Esophagus squamous epithelium (tissue), 5 donors: ENCODE data around the gene RNASE13. TPM values are rescaled to one million over a fixed set of nuclear protein-coding genes. Genes with fewer than 3 reads are reported as not detected.
"Not testable (repeated sequence)": the region's sequence is repeated elsewhere in the genome, so short reads cannot be mapped to it uniquely, and the experiment has no call there.

Source experiments
- DNase-seq: peaks from one replicate; lab custom pipeline; 2025; lab: John Stamatoyannopoulos, UW
- H3K27ac ChIP-seq, 4 donors: fragments of 200-600 bp; sonication (generic); one replicate each; pipeline ENCODE4 v1.5.1; 2016 to 2019; ENCODE audit warnings: mild to moderate bottlenecking in 1 of 4
- H3K27me3 ChIP-seq, 4 donors: fragments of 200-600 bp; sonication (generic); 1 replicate in 3 of 4; 2 replicates in 1 of 4; pipeline versions ENCODE4 v1.5.1 to v1.6.0; 2017 to 2021; ENCODE audit warnings: antibody characterized with exemption in 1 of 4
- H3K36me3 ChIP-seq, 3 donors: fragments of 200-600 bp; sonication (generic); one replicate each; pipeline ENCODE4 v1.5.1; 2016 to 2019
- H3K4me1 ChIP-seq, 3 donors: fragments of 200-600 bp; sonication (generic); one replicate each; pipeline ENCODE4 v1.5.1; 2017 to 2019
- H3K4me3 ChIP-seq, 4 donors: fragments of 200-600 bp; sonication (generic); 1 replicate in 3 of 4; 2 replicates in 1 of 4; pipeline ENCODE4 v1.5.1; 2016 to 2019; ENCODE audit warnings: mild to moderate bottlenecking in 2 of 4, moderate library complexity in 1 of 4
- H3K9me3 ChIP-seq, 3 donors: fragments of 200-600 bp; sonication (generic); one replicate each; pipeline ENCODE4 v1.5.1; 2016 to 2019
- POLR2A ChIP-seq, 4 donors: fragments of 450-650 bp; IDR thresholded peaks; one replicate each; pipeline ENCODE4 v1.6.1; 2017; ENCODE audit warnings: antibody characterized with exemption in 4 of 4, mild to moderate bottlenecking in 4 of 4, moderate library complexity in 3 of 4
- WGBS, 2 donors: methylation state at CpG; one replicate each; pipeline ENCODE4 v1.1.5; 2018; 5-methylcytosine and 5-hydroxymethylcytosine counted together
- intact Hi-C: fragments of 100-400 bp; cut with DNase I; formaldehyde crosslinking; loops from one replicate; pipeline ENCODE4 v1.15.0; 2022
- total RNA-seq, 4 donors: library from RNA; depleted of rRNA; stranded (reverse); fragments of >200 nt; gene quantifications; one replicate each; pipeline ENCODE4 v1.1.0, GENCODE V29; 2016
- TF ChIP-seq, protein P1 (sequence below), 6 experiments: fragments of 450-650 bp in 4 of 6; fragments of 200-600 bp in 2 of 6; sonication (generic) in 2 of 6; IDR thresholded peaks; one replicate each; pipeline ENCODE4 v1.5.1; 2016 to 2019; ENCODE audit warnings: antibody characterized with exemption in 6 of 6, mild to moderate bottlenecking in 4 of 6, moderate library complexity in 4 of 6
- donor health status: DM: yes; HTN: yes; CAD: no.

The RNASE13 gene
- total RNA-seq, 4 donors from 2014 or later = not detected

- H3K27me3 ChIP-seq = no peaks in the 10 kb centered on the region
- H3K4me1 ChIP-seq = peaks cover 26 to 59% (median 29%) of the 10 kb centered on the region in 3 donors
- DNase-seq = peak; percentile 68
- peak in 1 of 4 donors; percentile 73 for TF ChIP-seq POLR2A (IDR thresholded peaks at IDR 0.05)
- TF ChIP-seq, protein P1, sequence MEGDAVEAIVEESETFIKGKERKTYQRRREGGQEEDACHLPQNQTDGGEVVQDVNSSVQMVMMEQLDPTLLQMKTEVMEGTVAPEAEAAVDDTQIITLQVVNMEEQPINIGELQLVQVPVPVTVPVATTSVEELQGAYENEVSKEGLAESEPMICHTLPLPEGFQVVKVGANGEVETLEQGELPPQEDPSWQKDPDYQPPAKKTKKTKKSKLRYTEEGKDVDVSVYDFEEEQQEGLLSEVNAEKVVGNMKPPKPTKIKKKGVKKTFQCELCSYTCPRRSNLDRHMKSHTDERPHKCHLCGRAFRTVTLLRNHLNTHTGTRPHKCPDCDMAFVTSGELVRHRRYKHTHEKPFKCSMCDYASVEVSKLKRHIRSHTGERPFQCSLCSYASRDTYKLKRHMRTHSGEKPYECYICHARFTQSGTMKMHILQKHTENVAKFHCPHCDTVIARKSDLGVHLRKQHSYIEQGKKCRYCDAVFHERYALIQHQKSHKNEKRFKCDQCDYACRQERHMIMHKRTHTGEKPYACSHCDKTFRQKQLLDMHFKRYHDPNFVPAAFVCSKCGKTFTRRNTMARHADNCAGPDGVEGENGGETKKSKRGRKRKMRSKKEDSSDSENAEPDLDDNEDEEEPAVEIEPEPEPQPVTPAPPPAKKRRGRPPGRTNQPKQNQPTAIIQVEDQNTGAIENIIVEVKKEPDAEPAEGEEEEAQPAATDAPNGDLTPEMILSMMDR (IDR thresholded peaks at IDR 0.05) = peak in 3 of 6 experiments; percentile 5 to 48 (median 30)
- peak within 1 kb of the TSS; percentile 77 to 92 (median 92) for H3K27ac ChIP-seq
- no peaks in the 10 kb centered on the region for H3K9me3 ChIP-seq
- 0% methylated on average over 10 to 12 of the region's 42 CpGs for WGBS, 2 donors
- intact Hi-C loops = no loop called here
- peaks cover 6 to 37% (median 29%) of the 10 kb centered on the region in 3 donors for H3K36me3 ChIP-seq
- peak within 1 kb of the TSS; percentile 62 to 83 (median 77) for H3K4me3 ChIP-seq
These were observed 44.6 kb downstream of the RNASE13 start, which contains the start of gene METTL17 for GRCh38 chr14:20989787-20990600. Gene METTL17 (plus strand): TSS chr14:20989980. CDS start chr14:20990003, 23 bp downstream.

- 0 to 1% methylated on average over 11 of the region's 11 CpGs for WGBS, 2 donors
- intact Hi-C loops = no loop called here
- H3K9me3 ChIP-seq = no peaks in the 10 kb centered on the region
These were observed 45.2 kb downstream of the RNASE13 start for GRCh38 chr14:20989471-20989786.

DNA sequence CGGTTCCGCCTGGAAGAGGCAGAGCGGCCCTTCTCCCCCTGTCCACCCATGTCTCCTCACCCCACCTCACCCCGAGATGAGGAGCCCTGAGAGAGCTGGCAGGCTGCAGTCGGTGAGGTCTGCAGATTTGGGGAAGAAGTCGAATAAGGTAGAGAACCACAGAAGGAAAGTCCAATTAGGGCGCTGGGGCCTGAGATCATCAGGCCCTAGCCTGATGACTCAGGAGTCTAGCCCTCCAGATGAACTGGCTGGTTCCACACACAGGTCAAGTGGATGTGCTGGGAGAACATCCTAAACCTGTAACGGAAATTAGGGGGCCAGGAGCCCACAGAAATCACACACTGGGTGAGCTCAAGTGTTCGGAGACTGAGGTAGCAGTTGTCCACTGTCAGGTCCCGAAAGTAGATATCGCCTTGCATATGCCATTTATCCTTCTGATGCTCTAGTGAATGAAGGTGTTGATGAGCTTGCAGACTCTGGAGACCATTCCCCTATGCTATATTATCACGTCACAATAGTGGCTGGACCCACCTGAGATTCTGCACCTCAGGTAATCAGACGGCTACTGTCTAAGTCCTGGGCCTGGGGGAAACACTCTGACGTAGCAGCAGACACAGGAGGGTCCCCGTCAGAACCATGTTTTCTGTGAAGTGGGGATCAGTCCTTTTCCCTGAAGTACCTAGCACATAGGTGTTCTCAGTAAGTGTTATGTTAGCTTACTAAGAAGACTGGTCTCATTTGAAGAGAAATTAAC lies 45.7 kb downstream of the RNASE13 start:
- H3K4me1 ChIP-seq = peaks cover 26 to 59% (median 29%) of the 10 kb centered on the region in 3 donors
- H3K27me3 ChIP-seq = no peaks in the 10 kb centered on the region
- no peak for TF ChIP-seq POLR2A (IDR thresholded peaks at IDR 0.05)
- TF ChIP-seq, protein P1 (IDR thresholded peaks at IDR 0.05) = no peak
- H3K27ac ChIP-seq = peak overlapping the region; percentile 77 to 92 (median 92)
- H3K36me3 ChIP-seq = peaks cover 0 to 26% (median 18%) of the 10 kb centered on the region in 3 donors
- H3K9me3 ChIP-seq = no peaks in the 10 kb centered on the region
- peak overlapping the region; percentile 62 to 83 (median 77) for H3K4me3 ChIP-seq
- intact Hi-C loops = no loop called here
- no peak for DNase-seq
- WGBS, 2 donors = 78 to 90% methylated on average over 11 to 12 of the region's 15 CpGs

More at GRCh38 chr14:20989471-20989786, 45.2 kb downstream of the RNASE13 start:
- DNase-seq = no peak
- TF ChIP-seq, protein P1 (IDR thresholded peaks at IDR 0.05) = no peak
- TF ChIP-seq POLR2A (IDR thresholded peaks at IDR 0.05) = no peak
- H3K4me1 ChIP-seq = peaks cover 26 to 59% (median 29%) of the 10 kb centered on the region in 3 donors
- peak overlapping the region; percentile 62 to 83 (median 77) for H3K4me3 ChIP-seq
- H3K36me3 ChIP-seq = peaks cover 0 to 31% (median 24%) of the 10 kb centered on the region in 3 donors
- peak overlapping the region; percentile 77 to 92 (median 92) for H3K27ac ChIP-seq
- H3K27me3 ChIP-seq = no peaks in the 10 kb centered on the region

DNA sequence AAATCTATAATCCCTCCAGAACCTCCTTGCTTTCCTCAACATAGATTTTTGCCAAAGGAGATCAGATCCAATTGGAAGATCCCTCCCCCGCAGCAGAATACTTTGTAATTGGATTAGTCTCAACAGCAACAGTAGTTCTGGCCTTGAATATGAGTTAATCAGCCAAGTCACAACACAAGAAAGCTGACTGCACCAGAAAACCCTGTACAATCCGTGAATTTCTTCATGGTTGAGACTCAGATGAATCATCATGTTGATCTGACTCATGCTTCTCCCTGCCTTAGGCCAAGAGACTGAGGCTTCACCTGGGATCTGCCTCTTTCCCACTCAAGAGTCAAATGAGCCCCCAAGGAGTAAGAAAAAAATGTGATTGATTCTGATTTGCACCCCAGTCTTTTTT lies 47.8 kb downstream of the RNASE13 start:
- intact Hi-C loops = no loop called here
- 0 to 21% methylated on average over 1 to 2 of the region's 2 CpGs for WGBS, 2 donors
- Histone ChIP-seq H3K4me1 (peaks cover 26 to 53% (median 27%) of the 10 kb centered on the region in 3 donors), H3K27ac (peak overlapping the region; percentile 65 to 83 (median 73)), H3K36me3 (peaks cover 0 to 5% (median 0%) of the 10 kb centered on the region in 3 donors), H3K9me3 (no peaks in the 10 kb centered on the region), H3K27me3 (no peaks in the 10 kb centered on the region), H3K4me3 (no peak overlapping the region)
- no peak for TF ChIP-seq POLR2A (IDR thresholded peaks at IDR 0.05)
- TF ChIP-seq, protein P1 (IDR thresholded peaks at IDR 0.05) = no peak
- DNase-seq = no peak

GRCh38 chr14:20985650-20986049 lies 49.0 kb downstream of the RNASE13 start:
- H3K9me3 ChIP-seq, H3K27me3 ChIP-seq, H3K4me3 ChIP-seq, intact Hi-C loops, DNase-seq, H3K36me3 ChIP-seq, H3K27ac ChIP-seq: not testable (repeated sequence)
- H3K4me1 ChIP-seq = peaks cover 16 to 42% (median 22%) of the 10 kb centered on the region in 3 donors
- 88 to 93% methylated on average over 2 to 4 of the region's 4 CpGs for WGBS, 2 donors

Other genes starting within 250 kb of the RNASE13 start
- gene RNASE1, start 232.0 kb downstream of the RNASE13 start, total RNA-seq = 100 to 1,000 TPM in 2 of 4 donors, 10 to 100 TPM in 2; 12.0 to 297 (median 61.0) TPM
- gene RNASE3, start 143.4 kb downstream of the RNASE13 start, total RNA-seq = not detected
- gene RNASE2, start 79.3 kb downstream of the RNASE13 start, total RNA-seq = 1 to 10 TPM in 1 of 4 donors, under 1 TPM in 2, not detected in 1; 0.44 to 1.3 (median 0.44) TPM
- gene METTL17, start 44.8 kb downstream of the RNASE13 start, total RNA-seq = 10 to 100 TPM; 53.6 to 74.6 (median 68.5) TPM
- gene SLC39A2, start 35.5 kb downstream of the RNASE13 start, total RNA-seq = 10 to 100 TPM in 3 of 4 donors, 1 to 10 TPM in 1; 8.6 to 23.2 (median 14.9) TPM
- gene NDRG2, start 9.7 kb downstream of the RNASE13 start, total RNA-seq = 100 to 1,000 TPM in 3 of 4 donors, 10 to 100 TPM in 1; 96.3 to 209 (median 142) TPM
- not detected for gene TPPP2, start 4.6 kb downstream of the RNASE13 start, total RNA-seq
- 10 to 100 TPM in 1 of 4 donors, 1 to 10 TPM in 1, under 1 TPM in 1, not detected in 1; 0.97 to 13.3 (median 1.1) TPM for gene RNASE7, start 7.6 kb upstream of the RNASE13 start, total RNA-seq
- not detected for gene RNASE8, start 23.0 kb upstream of the RNASE13 start, total RNA-seq
- 10 to 100 TPM in 1 of 4 donors, 1 to 10 TPM in 3; 1.3 to 10.3 (median 3.6) TPM for gene ARHGEF40, start 35.5 kb upstream of the RNASE13 start, total RNA-seq
- 10 to 100 TPM; 47.1 to 68.3 (median 61.3) TPM for gene ZNF219, start 63.8 kb upstream of the RNASE13 start, total RNA-seq
- gene TMEM253, start 66.3 kb upstream of the RNASE13 start, total RNA-seq = 1 to 10 TPM in 1 of 4 donors, under 1 TPM in 1, not detected in 2; 0.95 to 1.5 TPM
- not detected for gene OR5AU1, start 121.3 kb upstream of the RNASE13 start, total RNA-seq
- gene HNRNPC, start 234.6 kb upstream of the RNASE13 start, total RNA-seq = 100 to 1,000 TPM; 252 to 651 (median 476) TPM
- gene RPGRIP1, start 245.3 kb upstream of the RNASE13 start, total RNA-seq = not detected